Measurements from ENCODE around the gene SYT2. TPM values are rescaled to one million over a fixed set of nuclear protein-coding genes. Genes with fewer than 3 reads are reported as not detected.

Gene SYT2
- total RNA-seq, 1 experiment from 2014 or later = not detected

DNA sequence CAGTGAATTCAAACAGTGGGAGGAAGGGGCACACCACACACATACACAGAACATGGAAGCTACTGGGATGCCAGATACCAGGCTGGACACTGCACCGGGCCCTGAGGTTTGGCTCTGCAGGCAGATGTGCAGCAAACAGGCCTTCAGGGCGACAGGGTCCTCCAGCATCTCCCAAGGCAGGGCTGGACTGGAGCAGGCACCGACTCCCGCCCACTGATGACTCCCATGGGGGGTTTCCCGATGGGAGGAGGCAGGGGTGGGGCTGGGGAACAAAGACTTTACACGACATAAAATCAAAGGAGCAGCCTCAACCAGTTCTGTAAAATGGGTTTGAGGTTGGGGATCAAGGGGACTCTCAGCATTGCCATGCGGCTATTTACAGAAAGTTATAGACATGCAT, 118.1 kb downstream of the SYT2 start:
- no peak for ATAC-seq
- H3K27ac ChIP-seq (ENCODE audit: low read length) = no peak overlapping the region
- no TSS peak for BruUV-seq (replicated peaks)

DNA sequence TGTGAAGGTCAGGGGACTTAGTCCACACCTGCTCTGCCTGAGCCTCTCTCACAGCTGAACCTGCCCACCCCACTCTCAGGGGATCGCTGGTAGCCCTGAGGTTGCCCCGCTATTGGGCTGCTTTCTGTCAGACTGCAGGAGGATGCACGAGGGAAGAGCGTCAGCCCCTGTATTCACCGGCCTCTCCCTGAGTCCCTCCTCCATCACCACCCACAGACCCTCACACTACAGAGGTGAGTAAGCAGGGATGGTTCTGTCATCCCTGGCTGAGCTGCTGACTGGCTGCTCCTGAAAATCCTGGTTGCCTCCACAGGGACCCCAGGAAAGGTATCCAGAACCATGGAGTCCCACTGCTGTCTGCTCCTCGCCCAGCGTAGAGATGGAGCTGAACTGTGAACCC, 118.7 kb downstream of the SYT2 start:
- no peak for DNase-seq
- intact Hi-C loops (cut with micrococcal nuclease) = no loop called here
- Histone ChIP-seq H3K27ac (ENCODE audit: low read length) (no peak overlapping the region), H3F3A (ENCODE audit: low read length, unreplicated experiment) (no peaks in the 10 kb centered on the region), H3K9ac (ENCODE audit: low read length) (no peak overlapping the region), H3K79me2 (ENCODE audit: low read length) (no peaks in the 10 kb centered on the region), H3K4me3 (ENCODE audit: low read length) (no peak overlapping the region), H3K4me2 (ENCODE audit: low read length) (no peak overlapping the region), H3K9me3 (ENCODE audit: low read length) (no peaks in the 10 kb centered on the region), H3K4me1 (ENCODE audit: insufficient read depth, low read length) (peaks cover 41% of the 10 kb centered on the region), H4K20me1 (ENCODE audit: low read length) (no peaks in the 10 kb centered on the region), H3K27me3 (ENCODE audit: low read length) (no peaks in the 10 kb centered on the region), H3K9me2 (replicated peaks; ENCODE audit: low read length) (no peaks in the 10 kb centered on the region), H3K36me3 (ENCODE audit: low read depth, low read length) (no peaks in the 10 kb centered on the region), H2AFZ (ENCODE audit: low read length) (no peak overlapping the region)
- ATAC-seq = no peak
- TF ChIP-seq CTCF (conservative IDR thresholded peaks at IDR 0.05; ENCODE audit: low read depth, low read length) (no peak), EZH2 (IDR thresholded peaks at IDR 0.05; ENCODE audit: low read length, unreplicated experiment) (no peak), EZH2phosphoT487 (IDR thresholded peaks at IDR 0.05; ENCODE audit: borderline replicate concordance, low read length) (no peak)
- CTCF ChIA-PET = no interaction called here
- POLR2A ChIA-PET (ENCODE audit: unreplicated experiment) = no interaction called here
- no TSS peak for BruUV-seq (replicated peaks)

More for the DNA sequence above, 118.1 kb downstream of the SYT2 start:
- Histone ChIP-seq H3K27me3 (ENCODE audit: low read length) (no peaks in the 10 kb centered on the region), H3K36me3 (ENCODE audit: low read depth, low read length) (no peaks in the 10 kb centered on the region), H3K9me2 (replicated peaks; ENCODE audit: low read length) (no peaks in the 10 kb centered on the region), H3K9me3 (ENCODE audit: low read length) (no peaks in the 10 kb centered on the region), H3K9ac (ENCODE audit: low read length) (no peak overlapping the region), H3K4me2 (ENCODE audit: low read length) (no peak overlapping the region), H2AFZ (ENCODE audit: low read length) (no peak overlapping the region), H3K4me3 (ENCODE audit: low read length) (no peak overlapping the region), H3K4me1 (ENCODE audit: insufficient read depth, low read length) (peaks cover 40% of the 10 kb centered on the region), H3F3A (ENCODE audit: low read length, unreplicated experiment) (no peaks in the 10 kb centered on the region), H3K79me2 (ENCODE audit: low read length) (no peaks in the 10 kb centered on the region), H4K20me1 (ENCODE audit: low read length) (no peaks in the 10 kb centered on the region)
- intact Hi-C loops (cut with micrococcal nuclease) = no loop called here
- no peak for DNase-seq
- ChIA-PET CTCF (no interaction called here), POLR2A (ENCODE audit: unreplicated experiment) (no interaction called here)
- no peak for TF ChIP-seq EZH2phosphoT487 (IDR thresholded peaks at IDR 0.05; ENCODE audit: borderline replicate concordance, low read length)
- no peak for TF ChIP-seq CTCF (conservative IDR thresholded peaks at IDR 0.05; ENCODE audit: low read depth, low read length)
- TF ChIP-seq EZH2 (IDR thresholded peaks at IDR 0.05; ENCODE audit: low read length, unreplicated experiment) = no peak

DNA sequence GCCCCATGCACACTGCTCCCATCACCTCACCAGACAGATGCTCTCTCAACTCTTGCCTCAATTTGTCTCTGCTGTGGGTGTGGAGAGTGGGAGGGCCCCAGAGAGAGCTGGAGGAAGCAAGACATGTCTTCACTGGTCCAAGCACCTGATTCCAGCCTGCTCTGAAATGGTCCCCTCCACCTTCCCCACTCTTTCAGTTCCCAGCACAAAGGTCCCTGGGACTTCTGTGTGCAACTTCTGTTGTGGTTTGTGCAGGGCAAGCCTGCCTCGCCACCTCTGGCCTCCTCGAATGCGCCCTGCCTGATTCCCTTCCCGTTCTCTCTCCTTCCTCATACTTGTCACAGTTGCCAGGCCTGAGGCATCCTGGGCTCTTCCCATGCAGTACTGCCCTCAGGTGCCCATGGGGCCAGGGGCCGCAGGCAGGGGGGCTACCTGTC, 119.3 kb downstream of the SYT2 start:
- H3K4me2 ChIP-seq (ENCODE audit: low read length) = no peak overlapping the region
- no peak overlapping the region for H3K4me3 ChIP-seq (ENCODE audit: low read length)
- H3K9me3 ChIP-seq (ENCODE audit: low read length) = no peaks in the 10 kb centered on the region
- peaks cover 46% of the 10 kb centered on the region for H3K4me1 ChIP-seq (ENCODE audit: insufficient read depth, low read length)
- H3K27ac ChIP-seq (ENCODE audit: low read length) = no peak overlapping the region
- H3K79me2 ChIP-seq (ENCODE audit: low read length) = no peaks in the 10 kb centered on the region
- DNase-seq (no peak), ATAC-seq (no peak)
- no peak for TF ChIP-seq EZH2 (IDR thresholded peaks at IDR 0.05; ENCODE audit: low read length, unreplicated experiment)
- TF ChIP-seq CTCF (conservative IDR thresholded peaks at IDR 0.05; ENCODE audit: low read depth, low read length) = no peak
- TF ChIP-seq EZH2phosphoT487 (IDR thresholded peaks at IDR 0.05; ENCODE audit: borderline replicate concordance, low read length) = no peak
- ChIA-PET POLR2A (ENCODE audit: unreplicated experiment) (no interaction called here), CTCF (no interaction called here)
- H3K36me3 ChIP-seq (ENCODE audit: low read depth, low read length) = no peaks in the 10 kb centered on the region
- no peaks in the 10 kb centered on the region for H4K20me1 ChIP-seq (ENCODE audit: low read length)
- no peak overlapping the region for H2AFZ ChIP-seq (ENCODE audit: low read length)
- BruUV-seq (replicated peaks) = no TSS peak
- H3K27me3 ChIP-seq (ENCODE audit: low read length) = no peaks in the 10 kb centered on the region
- no peak overlapping the region for H3K9ac ChIP-seq (ENCODE audit: low read length)
- H3F3A ChIP-seq (ENCODE audit: low read length, unreplicated experiment) = no peaks in the 10 kb centered on the region
- no peaks in the 10 kb centered on the region for H3K9me2 ChIP-seq (replicated peaks; ENCODE audit: low read length)
- intact Hi-C loops (cut with micrococcal nuclease) = no loop called here

All from PC-3 (cell line).